Measurements from ENCODE around the gene SCD5.

The SCD5 gene

DNA sequence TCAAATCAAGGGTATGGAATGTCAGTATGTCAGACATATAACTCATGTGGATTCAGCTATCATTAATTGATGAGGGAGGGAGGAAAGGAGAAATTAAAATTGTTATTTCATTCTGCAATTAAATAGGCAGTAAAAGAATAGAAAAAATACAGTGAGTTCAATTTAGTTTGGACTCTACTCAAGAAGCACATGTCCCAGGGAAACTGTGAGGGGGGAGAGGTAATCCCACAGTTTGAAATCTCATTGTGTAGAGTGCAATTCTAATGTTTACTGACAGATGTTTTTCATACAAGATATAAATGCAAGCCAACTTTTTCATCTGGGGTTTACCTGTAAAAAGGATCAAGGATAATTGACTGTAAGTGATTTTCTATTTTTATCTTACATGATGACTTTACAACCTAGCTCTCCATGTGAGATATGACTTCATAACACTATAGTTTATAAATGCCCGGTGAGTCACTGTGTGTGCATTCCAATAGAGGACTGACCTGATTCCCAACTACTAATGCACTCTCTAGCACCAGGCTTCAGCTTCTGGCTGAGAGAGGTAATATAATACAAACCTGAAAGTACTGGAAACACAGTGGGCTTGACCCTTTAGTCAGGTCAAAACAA is 35.2 kb upstream of the SCD5 start (continued):
- TF ChIP-seq BCL6B (tag by site-specific recombination; IDR thresholded peaks at IDR 0.05) (no peak), ZNF266 (tag by site-specific recombination; IDR thresholded peaks at IDR 0.05; ENCODE audit: low read depth) (no peak), ZNF112 (tag by site-specific recombination; IDR thresholded peaks at IDR 0.05) (no peak), ZNF214 (tag by site-specific recombination; IDR thresholded peaks at IDR 0.05; ENCODE audit: borderline replicate concordance) (no peak; the same call in 1 of the 2 replicates), ZNF670 (tag by site-specific recombination; IDR thresholded peaks at IDR 0.05; ENCODE audit: low read depth) (no peak), TSHZ1 (tag by site-specific recombination; IDR thresholded peaks at IDR 0.05; ENCODE audit: borderline replicate concordance) (0 out of 2 replicates have a peak, but pooled peaks have one; percentile 21), ZNF24 (tag by site-specific recombination; IDR thresholded peaks at IDR 0.05) (no peak), ZNF394 (tag by site-specific recombination; IDR thresholded peaks at IDR 0.05; ENCODE audit: borderline replicate concordance) (0 out of 2 replicates have a peak, but pooled peaks have one; percentile 33), ZNF48 (tag by site-specific recombination; IDR thresholded peaks at IDR 0.05) (no peak), ZNF560 (tag by site-specific recombination; IDR thresholded peaks at IDR 0.05; ENCODE audit: borderline replicate concordance) (no peak), ZNF837 (tag by site-specific recombination; IDR thresholded peaks at IDR 0.05) (no peak), ZNF561 (tag by site-specific recombination; IDR thresholded peaks at IDR 0.05; ENCODE audit: borderline replicate concordance) (no peak), ZNF692 (tag by site-specific recombination; IDR thresholded peaks at IDR 0.05) (0 out of 2 replicates have a peak, but pooled peaks have one; percentile 19), ZNF624 (tag by site-specific recombination; IDR thresholded peaks at IDR 0.05) (no peak), ZBTB21 (tag by site-specific recombination; IDR thresholded peaks at IDR 0.05) (peak; percentile 84), ZNF843 (tag by site-specific recombination; IDR thresholded peaks at IDR 0.05) (peak; percentile 50; the same call in 1 of the 2 replicates), ZNF174 (tag by site-specific recombination; IDR thresholded peaks at IDR 0.05) (no peak), ZSCAN23 (tag by site-specific recombination; IDR thresholded peaks at IDR 0.05) (0 out of 2 replicates have a peak, but pooled peaks have one; percentile 55), ZNF701 (tag by site-specific recombination; IDR thresholded peaks at IDR 0.05) (no peak), ZNF544 (tag by site-specific recombination; IDR thresholded peaks at IDR 0.05) (no peak), BCL11B (tag by site-specific recombination; IDR thresholded peaks at IDR 0.05; ENCODE audit: low read depth) (no peak), ZBTB1 (tag by site-specific recombination; IDR thresholded peaks at IDR 0.05) (no peak), WT1 (tag by site-specific recombination; IDR thresholded peaks at IDR 0.05) (no peak)
- TF ChIP-seq, protein P1, sequence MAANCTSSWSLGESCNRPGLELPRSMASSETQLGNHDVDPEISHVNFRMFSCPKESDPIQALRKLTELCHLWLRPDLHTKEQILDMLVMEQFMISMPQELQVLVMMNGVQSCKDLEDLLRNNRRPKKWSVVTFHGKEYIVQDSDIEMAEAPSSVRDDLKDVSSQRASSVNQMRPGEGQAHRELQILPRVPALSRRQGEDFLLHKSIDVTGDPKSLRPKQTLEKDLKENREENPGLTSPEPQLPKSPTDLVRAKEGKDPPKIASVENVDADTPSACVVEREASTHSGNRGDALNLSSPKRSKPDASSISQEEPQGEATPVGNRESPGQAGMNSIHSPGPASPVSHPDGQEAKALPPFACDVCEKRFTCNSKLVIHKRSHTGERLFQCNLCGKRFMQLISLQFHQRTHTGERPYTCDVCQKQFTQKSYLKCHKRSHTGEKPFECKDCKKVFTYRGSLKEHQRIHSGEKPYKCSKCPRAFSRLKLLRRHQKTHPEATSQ (tag by site-specific recombination; IDR thresholded peaks at IDR 0.05), result no peak
- TF ChIP-seq, protein P2, sequence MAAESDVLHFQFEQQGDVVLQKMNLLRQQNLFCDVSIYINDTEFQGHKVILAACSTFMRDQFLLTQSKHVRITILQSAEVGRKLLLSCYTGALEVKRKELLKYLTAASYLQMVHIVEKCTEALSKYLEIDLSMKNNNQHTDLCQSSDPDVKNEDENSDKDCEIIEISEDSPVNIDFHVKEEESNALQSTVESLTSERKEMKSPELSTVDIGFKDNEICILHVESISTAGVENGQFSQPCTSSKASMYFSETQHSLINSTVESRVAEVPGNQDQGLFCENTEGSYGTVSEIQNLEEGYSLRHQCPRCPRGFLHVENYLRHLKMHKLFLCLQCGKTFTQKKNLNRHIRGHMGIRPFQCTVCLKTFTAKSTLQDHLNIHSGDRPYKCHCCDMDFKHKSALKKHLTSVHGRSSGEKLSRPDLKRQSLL (tag by site-specific recombination; IDR thresholded peaks at IDR 0.05), result no peak
- TF ChIP-seq, protein P3, sequence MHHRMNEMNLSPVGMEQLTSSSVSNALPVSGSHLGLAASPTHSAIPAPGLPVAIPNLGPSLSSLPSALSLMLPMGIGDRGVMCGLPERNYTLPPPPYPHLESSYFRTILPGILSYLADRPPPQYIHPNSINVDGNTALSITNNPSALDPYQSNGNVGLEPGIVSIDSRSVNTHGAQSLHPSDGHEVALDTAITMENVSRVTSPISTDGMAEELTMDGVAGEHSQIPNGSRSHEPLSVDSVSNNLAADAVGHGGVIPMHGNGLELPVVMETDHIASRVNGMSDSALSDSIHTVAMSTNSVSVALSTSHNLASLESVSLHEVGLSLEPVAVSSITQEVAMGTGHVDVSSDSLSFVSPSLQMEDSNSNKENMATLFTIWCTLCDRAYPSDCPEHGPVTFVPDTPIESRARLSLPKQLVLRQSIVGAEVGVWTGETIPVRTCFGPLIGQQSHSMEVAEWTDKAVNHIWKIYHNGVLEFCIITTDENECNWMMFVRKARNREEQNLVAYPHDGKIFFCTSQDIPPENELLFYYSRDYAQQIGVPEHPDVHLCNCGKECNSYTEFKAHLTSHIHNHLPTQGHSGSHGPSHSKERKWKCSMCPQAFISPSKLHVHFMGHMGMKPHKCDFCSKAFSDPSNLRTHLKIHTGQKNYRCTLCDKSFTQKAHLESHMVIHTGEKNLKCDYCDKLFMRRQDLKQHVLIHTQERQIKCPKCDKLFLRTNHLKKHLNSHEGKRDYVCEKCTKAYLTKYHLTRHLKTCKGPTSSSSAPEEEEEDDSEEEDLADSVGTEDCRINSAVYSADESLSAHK (tag by site-specific recombination; IDR thresholded peaks at IDR 0.05), result no peak
- TF ChIP-seq, protein P4, sequence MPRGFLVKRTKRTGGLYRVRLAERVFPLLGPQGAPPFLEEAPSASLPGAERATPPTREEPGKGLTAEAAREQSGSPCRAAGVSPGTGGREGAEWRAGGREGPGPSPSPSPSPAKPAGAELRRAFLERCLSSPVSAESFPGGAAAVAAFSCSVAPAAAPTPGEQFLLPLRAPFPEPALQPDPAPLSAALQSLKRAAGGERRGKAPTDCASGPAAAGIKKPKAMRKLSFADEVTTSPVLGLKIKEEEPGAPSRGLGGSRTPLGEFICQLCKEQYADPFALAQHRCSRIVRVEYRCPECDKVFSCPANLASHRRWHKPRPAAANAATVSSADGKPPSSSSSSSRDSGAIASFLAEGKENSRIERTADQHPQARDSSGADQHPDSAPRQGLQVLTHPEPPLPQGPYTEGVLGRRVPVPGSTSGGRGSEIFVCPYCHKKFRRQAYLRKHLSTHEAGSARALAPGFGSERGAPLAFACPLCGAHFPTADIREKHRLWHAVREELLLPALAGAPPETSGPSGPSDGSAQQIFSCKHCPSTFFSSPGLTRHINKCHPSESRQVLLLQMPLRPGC (tag by site-specific recombination; IDR thresholded peaks at IDR 0.05), result peak; percentile 93
